Erythroblast (primary cell): ENCODE data around the gene TMEM213.

Experiments
- GATA1 ChIP-seq: IDR thresholded peaks from 2 replicates; pipeline ENCODE4 v1.6.1; 2011; ENCODE audit warnings: low read depth, mild to moderate bottlenecking, control low read depth, low read length, moderate library complexity
- POLR2A ChIP-seq: IDR thresholded peaks from 2 replicates; pipeline ENCODE4 v1.6.1; 2011; ENCODE audit warnings: mild to moderate bottlenecking, low read length

GRCh38 chr7:138750473-138750872 is 47.3 kb upstream of the TMEM213 start:
- TF ChIP-seq POLR2A = no peak
- TF ChIP-seq GATA1 = no peak
